HG03521 (cell line): ENCODE measurements around the gene RAB3D.

Source experiments
- ATAC-seq: cut with Tn5 transposase; IDR thresholded peaks from one replicate; pipeline ENCODE4 v1.9.1; 2021; ENCODE audit warnings: mild to moderate bottlenecking, moderate library complexity; ENCODE audit not compliant: unreplicated experiment

RAB3D gene

DNA sequence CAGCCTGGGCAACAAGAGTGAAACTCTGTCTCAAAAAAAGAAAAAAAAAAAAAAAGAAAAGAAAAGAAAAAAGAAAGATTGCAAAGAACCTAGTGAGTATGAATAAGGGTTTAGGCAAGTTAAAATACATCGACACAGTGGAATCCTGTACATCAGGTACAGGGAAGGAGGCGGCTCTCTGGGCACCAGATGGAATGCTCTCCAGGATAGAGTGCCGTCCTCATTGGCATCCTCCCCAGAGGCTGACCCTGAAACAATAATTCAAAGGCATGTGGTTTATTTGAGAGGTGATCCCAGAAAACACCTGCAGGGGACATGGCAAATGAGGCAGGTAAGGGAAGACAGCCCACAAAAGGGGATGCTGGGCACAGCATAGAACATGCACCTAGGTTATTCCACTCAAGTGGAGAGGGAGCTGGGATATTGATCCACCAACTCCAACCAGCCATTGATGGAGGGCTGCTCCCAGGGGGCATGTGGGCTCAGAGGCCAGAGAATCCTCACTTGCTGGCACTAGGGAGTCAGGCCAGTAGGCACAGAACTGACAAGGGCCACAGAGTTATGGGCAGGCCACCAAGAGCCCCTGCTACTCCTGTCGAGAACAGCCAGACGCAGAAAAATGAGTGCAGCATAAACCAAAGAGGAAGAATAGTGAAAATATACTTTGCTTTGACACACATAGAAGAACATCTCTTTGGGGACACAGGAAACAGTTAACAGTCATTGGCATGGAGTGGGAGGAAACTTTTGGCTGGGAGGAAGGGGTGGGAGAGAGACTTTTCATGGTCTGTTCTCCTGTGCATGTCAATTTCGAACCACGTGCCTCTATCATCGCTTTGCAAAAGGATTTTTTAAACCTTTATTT, 39.3 kb downstream of the RAB3D start:
- ATAC-seq: no peak

DNA sequence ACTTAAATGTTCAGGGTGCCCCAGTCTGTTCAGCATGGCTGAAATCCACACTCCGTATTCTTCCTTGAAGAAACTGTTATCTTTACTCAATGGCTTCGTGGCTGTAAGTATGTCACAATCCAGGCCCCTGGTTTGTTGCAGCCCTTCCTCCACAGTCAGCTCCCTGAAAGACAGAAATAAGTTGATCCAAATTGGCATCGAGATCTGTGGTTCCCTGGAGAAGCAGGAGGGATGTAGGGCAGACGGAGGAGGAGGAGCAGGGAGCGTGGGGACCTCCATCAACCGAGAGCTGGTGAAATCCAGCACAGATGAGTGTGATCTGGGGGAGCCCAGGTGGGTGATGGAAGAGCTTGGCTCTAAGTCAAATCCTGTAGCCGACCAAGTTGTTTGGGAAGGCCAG, 43.2 kb downstream of the RAB3D start:
- ATAC-seq: no peak

DNA sequence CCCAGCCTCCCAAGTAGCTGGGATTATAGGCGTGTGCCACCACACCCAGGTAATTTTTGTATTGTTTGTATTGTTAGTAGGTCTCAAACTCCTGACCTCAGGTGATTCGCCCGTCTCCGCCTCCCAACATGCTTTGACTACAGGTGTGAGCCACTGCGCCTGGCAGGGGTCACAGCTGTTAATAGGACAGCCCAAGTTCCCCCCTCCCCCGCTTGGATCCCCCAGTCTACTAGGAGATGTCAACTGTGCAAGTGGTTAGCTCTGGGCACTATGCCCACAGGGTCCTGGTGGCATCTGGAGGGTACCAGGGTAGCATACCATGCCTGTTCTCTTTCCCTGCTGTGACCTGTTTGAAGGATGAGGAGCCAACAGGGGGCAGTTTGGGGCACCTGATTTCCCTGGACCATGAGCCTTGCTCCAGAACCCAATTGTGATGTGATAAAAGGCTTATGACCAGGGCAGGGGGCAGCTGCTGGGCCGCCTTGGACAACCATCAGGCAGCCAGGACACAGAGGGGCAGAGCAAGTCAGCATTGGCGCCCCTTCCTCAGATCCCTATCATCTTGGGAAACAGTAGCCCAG, 43.7 kb downstream of the RAB3D start, which contains the start of gene TSPAN16:
Gene TSPAN16, plus strand, starts transcription at position 496 of the 581 bp plus-strand sequence. CDS start 138 bp downstream, outside the sequence.
- ATAC-seq: no peak

DNA sequence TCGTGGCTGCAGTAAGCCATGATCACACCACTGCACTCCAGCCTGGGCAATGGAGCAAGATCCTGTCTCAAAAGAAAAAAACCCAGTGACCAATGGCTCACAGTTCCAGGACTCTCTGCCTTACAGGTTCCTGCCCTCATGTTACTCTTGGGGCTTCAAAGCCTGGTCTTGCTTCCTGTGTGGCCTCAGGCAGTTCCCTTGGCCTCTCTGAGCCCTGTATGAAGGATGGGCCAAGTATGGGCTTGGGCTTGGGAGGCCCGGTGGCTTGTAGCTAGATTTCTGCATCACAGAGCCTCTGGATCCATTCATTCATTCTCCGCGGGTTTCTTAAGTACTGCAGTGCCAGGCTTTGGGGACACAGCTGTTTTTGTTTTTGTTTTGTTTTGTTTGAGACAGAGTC, 44.3 kb downstream of the RAB3D start:
- no peak for ATAC-seq

DNA sequence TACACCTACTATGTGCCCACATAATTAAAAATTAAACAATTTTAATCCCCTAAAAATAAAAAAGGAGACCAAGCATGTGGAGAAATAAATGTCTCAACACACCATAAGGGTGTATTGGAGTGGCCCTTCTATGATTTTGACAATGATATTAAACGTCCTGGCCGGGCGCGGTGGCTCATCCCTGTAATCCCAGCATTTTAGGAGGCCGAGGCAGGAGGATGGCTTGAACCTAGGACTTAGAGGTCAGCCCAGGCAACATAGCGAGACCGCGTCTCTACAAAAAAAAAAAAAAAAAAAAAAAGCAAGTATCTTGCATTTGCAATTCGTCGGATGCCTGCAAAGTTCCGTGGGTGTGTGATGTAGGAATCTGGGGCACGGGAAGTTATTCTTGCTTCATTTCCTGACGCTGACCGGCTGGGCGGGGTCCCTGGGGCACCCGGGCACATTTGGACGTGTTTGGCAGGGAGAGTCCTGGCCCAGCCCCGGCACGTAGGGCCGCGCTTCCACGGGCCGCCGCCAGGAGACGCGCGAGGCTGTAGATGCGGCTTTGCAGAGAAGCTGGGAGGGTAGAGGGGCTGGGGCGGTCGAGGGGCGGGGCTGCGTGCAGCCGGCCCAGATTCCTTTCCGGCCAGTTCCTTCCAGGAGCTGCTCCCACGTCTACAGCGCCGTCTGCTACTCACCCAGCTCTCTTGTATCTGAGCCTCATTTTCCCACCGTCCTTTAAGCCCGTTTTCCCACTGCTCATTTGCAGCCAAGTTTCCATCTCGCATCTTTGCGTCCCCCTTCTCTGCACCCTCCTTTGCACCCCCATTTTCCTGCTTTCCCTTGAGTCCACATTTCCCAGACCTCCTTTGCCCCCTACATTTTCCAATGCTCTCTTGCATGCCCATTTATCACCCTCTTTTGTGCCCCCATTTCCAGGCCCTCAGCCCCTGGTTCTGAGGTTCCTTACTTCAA, 45.7 kb downstream of the RAB3D start:
- ATAC-seq: no peak

DNA sequence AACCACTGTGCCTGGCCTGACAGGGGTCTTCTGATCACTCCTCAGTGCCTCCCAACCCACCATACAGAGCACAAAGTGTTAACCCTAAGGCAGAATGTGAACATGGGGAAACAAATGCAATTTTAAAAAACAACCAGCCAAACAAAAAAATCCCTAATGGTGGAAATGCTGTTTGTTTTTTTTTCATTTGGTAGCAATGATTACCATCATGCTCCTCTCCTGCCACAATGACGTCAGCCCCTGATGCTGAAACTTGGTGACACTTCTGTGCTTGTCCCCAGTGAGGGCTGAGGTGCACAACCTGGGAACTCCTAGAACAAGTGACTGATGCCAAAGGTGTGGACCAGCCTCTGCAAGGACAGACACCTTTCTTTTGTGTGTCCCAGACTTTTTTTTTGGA, 47.5 kb downstream of the RAB3D start:
- ATAC-seq: no peak

DNA sequence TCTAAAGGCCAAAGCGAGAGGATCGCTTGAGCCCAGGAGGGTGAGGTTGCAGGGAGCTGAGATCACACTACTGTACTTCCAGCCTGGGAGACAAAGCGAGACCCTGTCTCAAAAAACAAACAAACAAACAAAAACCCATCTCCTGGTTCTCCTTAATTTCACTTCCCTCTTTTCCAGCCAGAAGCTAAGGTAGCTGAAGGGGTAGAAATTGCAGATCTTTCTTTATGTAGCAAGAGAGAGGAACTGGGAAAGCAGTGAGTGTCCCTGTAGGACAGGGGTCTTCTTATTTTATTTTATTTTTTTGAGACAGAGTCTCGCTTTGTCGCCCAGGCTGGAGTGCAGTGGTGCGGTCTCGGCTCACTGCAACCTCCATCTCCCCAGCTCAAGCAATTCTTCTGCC, 48.0 kb downstream of the RAB3D start:
- no peak for ATAC-seq

DNA sequence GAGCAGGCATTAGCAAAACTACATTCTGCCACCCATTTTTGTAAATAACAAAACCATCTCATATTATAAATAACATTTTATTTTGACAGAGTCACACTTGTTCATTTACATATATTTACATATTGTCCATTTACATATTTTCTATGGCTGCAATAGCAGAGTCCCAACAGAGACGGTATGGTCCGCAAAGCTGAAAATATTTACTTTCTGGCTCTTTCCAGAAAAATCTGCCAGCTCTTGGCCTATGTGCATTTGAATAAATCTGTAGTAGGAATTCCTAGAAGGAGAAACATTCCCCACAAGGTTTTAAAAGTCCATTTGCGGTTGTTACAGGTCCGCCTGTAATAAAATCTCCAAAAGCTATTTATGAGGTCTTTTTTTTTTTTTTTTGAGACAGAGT, 49.2 kb downstream of the RAB3D start:
- no peak for ATAC-seq

DNA sequence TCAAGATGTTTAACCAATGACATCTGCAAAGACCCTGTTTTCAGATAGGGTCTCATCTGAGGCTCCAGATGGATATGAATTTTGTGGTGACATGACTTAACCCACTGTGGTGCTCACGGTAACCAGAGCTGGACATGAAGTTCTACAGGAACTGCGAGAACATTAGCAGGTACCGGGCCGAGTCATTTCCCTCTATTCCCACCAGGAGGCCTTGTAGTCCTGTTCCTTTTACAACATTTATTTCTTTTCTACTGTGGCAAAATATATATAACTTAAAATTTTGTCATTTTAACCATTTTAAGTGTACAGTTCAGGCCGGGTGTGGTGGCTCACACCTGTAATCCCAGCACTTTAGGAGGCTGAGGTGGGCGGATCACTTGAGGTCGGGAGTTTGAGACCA, 51.1 kb downstream of the RAB3D start:
- ATAC-seq: no peak

DNA sequence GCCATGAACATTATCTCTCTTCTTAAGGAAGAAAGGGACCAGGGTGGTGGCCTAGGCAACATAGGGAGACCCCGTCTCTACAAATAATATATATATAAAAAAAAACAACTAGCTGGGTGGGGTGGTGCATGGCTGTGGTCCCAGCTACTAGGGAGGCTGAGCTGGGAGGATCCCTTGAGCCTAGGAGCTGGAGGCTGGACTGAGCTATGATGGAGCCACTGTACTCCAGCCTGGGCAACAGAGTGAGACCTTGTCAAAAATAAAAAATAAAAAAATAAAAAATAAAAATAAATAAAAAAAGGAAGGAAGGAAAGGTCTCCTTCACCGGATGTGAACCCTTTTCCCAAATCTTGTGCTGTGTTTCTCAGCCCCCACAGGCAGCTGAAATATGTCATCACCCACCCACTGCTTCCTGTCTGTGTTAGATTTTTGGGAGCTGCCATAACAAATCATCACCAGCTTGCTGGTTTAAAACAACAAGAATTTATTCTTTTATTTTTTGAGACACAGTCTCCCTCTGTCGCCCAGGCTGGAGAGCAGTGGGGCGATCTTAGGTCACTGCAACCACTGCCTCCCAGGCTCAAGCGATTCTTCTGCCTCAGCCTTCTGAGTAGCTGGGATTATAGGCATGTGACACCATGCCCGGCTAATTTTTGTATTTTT, 53.0 kb downstream of the RAB3D start:
- ATAC-seq: no peak

DNA sequence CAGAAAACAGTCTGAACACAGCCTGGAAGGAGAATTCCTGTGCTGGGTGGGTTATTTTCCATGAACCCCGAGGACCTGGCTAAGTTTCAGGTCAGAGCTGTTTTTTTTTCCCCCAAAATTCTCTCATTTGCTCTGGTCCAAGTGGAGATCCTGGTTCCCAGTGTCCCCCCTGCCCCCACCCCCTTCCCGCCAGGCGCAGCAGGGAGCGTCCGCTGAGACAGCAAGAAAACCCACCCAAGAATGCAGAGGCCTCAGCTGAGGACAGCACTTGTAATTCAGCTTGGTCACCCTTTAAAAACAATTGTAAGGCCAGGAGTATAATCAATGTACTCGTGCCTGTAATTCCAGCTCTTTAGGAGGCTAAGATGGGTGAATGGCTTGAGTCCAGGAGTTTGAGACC, 54.9 kb downstream of the RAB3D start:
- no peak for ATAC-seq

DNA sequence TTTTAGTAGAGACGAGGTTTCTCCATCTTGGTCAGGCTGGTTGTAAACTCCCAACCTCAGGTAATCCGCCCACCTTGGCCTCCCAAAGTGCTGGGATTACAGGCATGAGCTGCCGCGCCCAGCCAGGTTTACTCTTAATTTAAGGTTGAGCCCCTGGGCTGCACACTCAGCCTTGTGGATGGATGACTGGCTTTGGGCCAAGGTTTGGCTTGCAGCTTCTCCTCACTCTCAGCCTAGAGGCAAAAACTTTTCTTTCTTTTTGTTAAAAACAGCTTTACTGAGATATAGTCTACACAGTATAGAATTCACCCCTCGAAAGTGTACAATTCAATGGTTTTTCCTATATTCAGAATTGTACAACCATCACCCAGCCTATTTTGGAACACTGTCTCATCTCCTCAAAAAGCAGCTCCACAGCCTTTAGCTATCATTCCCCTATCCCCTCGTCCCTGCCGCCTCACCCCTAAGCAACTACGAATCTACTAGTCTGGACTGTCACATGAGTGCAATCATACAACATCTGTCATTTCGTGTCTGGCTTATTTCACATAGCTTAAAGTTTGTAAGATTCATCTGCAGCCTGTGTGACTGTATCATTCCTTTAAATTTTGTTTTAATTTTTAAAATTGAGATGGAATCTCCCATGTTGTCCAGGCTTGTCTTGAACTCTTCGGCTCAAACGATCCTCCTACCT, 58.0 kb downstream of the RAB3D start:
- ATAC-seq: no peak

DNA sequence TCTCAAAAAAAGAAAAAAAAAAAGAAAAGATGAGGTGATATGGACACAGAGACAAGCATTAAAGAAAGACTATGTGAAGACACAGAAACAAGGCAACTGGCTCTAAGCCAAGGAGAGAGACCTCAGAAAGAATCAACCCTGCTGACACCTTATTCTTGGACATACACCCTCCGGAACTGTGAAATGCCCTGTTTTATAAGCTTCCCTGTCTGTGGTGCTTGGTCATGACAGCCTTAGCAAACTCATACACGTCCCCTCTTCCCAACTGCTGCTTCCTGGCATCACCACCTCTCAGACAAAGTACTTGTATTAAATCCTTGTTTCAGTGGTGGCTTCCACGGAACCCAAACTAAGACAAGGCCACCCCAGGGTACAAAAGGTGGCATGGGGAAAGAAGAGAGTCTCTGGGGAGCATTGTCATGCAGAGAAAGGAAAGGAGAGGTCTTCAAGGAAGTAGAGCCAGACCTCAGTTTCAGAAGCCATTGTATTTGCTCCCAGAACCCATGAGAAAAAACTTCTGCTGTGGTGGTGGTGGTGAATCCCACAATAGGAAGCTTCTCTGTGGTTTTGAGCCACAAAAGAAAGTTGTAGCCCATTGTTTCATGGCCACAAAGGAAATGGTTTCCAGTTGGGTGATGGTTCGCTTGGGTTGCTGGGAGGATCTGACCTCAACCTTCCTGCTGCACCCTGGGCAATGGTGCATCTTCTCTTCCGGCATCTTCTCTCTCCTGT, 59.8 kb downstream of the RAB3D start:
- no peak for ATAC-seq

DNA sequence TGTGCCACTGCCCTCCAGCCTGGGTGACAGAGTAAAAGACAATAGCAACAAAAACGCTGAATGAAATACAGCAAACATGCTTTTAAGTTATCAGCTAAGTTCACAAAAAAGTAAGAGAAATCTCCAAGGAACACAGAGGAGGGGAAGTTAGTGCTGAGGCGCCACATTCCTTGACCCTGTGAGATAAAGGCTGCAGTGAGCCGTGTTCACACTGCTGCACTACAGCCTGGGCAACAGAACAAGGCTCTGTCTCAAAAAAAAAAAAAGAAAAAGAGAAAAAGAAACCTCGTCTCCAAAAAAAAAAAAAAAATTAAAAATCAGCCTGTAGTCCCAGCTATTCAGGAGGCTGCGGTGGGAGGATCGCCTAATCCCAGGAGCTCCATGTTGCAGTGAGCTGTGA, 60.8 kb downstream of the RAB3D start:
- ATAC-seq: no peak

DNA sequence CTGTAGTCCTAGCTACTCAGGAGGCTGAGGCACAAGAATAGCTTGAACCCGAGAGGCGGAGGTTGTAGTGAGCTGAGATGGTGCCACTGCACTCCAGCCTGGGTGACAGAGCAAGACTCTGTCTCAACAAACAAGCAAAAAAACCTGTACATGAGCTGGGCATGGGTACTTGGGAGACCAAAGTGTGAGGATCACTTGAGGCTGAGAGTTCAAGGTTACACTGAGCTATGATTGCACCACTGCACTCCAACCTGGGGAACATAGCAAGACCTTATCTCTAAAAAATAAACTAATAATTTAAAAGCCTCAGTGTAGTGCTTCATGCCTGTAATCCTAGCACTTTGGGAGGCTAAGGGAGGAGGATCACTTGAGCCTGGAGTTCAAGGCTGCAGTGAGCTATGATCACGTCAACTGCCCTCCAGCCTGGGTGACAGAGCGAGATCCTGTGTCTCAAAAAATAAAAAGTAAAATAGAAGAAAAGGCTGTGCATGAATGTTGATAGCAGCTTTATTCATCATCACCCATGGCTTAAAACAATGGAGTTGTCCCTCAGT, 64.8 kb downstream of the RAB3D start:
- ATAC-seq: no peak

DNA sequence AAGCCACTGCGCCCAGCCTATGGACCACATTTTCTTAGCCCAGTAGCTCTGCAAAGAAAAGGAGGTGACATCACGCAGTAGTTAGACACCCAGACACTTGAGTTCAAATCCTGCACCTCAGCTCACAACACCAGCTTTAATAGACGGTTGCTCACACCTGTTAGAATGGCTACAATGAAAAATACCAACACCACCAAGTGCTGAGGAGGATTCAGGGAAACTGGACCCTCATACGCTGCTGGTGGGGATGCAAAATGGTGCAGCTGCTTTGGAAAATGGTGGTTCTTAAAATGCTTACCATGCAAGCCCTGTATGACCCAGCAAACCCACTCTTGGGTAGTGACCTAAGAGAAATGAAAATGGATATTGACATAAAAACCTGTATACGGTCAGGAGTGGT, 65.5 kb downstream of the RAB3D start:
- no peak for ATAC-seq

DNA sequence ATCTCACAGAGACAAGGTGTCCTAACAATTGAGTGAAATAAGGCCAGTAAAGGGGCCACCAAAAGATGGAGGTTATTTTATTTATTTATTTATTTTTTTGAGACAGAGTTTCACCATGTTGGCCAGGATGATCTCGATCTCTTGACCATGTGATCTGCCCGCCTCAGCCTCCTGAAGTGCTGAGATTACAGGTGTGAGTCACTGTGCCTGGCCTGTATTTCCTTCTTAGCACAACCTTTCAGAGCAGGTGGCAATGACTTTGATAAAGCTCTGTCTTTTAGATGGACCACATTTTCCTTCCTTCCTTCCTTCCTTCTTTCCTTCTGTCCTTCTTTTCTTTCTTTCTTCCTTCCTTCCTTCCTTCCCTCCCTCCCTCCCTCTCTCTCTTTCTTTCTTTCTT, 66.2 kb downstream of the RAB3D start:
- ATAC-seq: no peak
